Common myeloid progenitor, CD34-positive (primary cell): Measurements from ENCODE around the gene OLFM4.

ENCODE experiments used
- CTCF ChIA-PET: fragments of 350-600 bp; sonication (Branson Sonifier 250); formaldehyde crosslinking; loops from one replicate; lab custom pipeline; 2021; ENCODE audit warnings: antibody characterized with exemption; lab: Charles Lee
- POLR2A ChIA-PET: fragments of 350-600 bp; sonication (Branson Sonifier 250); formaldehyde crosslinking; loops from one replicate; lab custom pipeline; 2021; ENCODE audit warnings: antibody characterized with exemption; lab: Charles Lee
- DNase-seq, 3 donors: peaks; one replicate each; pipeline versions ENCODE4 v3.0.0 to v3.0.0-alpha.2; 2013
- H3K27ac ChIP-seq, 2 experiments: 1 replicate in 1 of 2; 2 replicates in 1 of 2; pipeline ENCODE4 v1.7.0; 2013; ENCODE audit warnings: inconsistent platforms in 2 of 2, low read length in 2 of 2, mild to moderate bottlenecking in 2 of 2, low read depth in 1 of 2, moderate library complexity in 1 of 2; ENCODE audit not compliant: severe bottlenecking in 2 of 2, insufficient read depth in 1 of 2, poor library complexity in 1 of 2
- H3K27me3 ChIP-seq, 5 experiments: replicated peaks in 2 of 5; 1 replicate in 3 of 5; 2 replicates in 2 of 5; pipeline versions ENCODE4 v1.6.1 to v1.7.0; 2013; ENCODE audit warnings: low read length in 4 of 5, mild to moderate bottlenecking in 2 of 5, moderate library complexity in 2 of 5, inconsistent platforms in 1 of 5; ENCODE audit not compliant: insufficient read depth in 5 of 5, control insufficient read depth in 4 of 5
- H3K36me3 ChIP-seq, 4 experiments: 1 replicate in 2 of 4; 2 replicates in 2 of 4; pipeline versions ENCODE4 v1.6.1 to v1.7.0; 2013; ENCODE audit warnings: low read length in 3 of 4, control low read depth in 1 of 4, mild to moderate bottlenecking in 1 of 4; ENCODE audit not compliant: control insufficient read depth in 4 of 4, insufficient read depth in 4 of 4
- H3K4me1 ChIP-seq, 4 experiments: 1 replicate in 3 of 4; 2 replicates in 1 of 4; pipeline versions ENCODE4 v1.6.1 to v1.7.1; 2013; ENCODE audit warnings: low read length in 3 of 4, mild to moderate bottlenecking in 3 of 4, control low read depth in 1 of 4, inconsistent platforms in 1 of 4, moderate library complexity in 1 of 4; ENCODE audit not compliant: control insufficient read depth in 4 of 4, insufficient read depth in 4 of 4; ENCODE audit errors: control extremely low read depth in 1 of 4
- H3K4me3 ChIP-seq, 7 experiments: 1 replicate in 4 of 7; 2 replicates in 3 of 7; pipeline versions ENCODE4 v1.5.1 to v1.7.0; 2013; ENCODE audit warnings: mild to moderate bottlenecking in 7 of 7, low read length in 6 of 7, moderate library complexity in 6 of 7, inconsistent platforms in 2 of 7, low read depth in 2 of 7, control low read depth in 1 of 7; ENCODE audit not compliant: insufficient read depth in 4 of 7, control insufficient read depth in 1 of 7; ENCODE audit errors: extremely low read depth in 1 of 7
- H3K9me3 ChIP-seq, 5 experiments: 1 replicate in 4 of 5; 2 replicates in 1 of 5; pipeline versions ENCODE4 v1.6.1 to v1.7.1; 2013; ENCODE audit warnings: low read length in 4 of 5, mild to moderate bottlenecking in 2 of 5, inconsistent platforms in 1 of 5, low read depth in 1 of 5, moderate library complexity in 1 of 5; ENCODE audit not compliant: control insufficient read depth in 4 of 5, insufficient read depth in 2 of 5; ENCODE audit errors: control extremely low read depth in 1 of 5
- WGBS: methylation state at CpG from one replicate; pipeline ENCODE4 v1.1.5; 2013; ENCODE audit not compliant: insufficient coverage; 5-methylcytosine and 5-hydroxymethylcytosine counted together

The OLFM4 gene

DNA sequence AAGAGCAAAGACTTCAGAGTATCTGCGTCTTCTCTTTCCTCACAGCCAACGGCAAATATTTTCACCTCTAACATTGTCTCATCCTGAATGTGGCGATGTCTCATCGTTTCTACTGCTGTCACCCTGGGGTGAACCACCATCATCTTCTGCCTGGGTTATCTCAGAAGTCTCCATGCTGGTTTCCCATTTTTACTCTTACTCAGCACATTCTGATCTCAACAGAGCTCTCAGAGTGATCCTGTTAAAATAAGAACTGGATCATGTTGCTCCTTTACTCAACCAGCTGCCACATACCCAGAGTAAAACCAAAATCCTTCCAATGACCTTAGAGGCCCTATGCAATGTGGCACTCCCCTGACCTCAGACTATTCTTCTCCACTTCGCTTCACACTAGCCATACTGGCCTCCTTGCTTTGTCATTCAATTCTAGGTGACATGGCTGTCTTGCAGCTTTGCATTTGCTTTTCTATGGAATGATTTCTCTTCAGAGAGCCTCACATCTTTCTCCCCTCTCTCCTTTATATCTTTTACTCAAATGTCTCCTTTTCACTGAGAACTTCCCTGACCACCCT lies 7.8 kb upstream of the OLFM4 start:
- ChIA-PET POLR2A (no interaction called here), CTCF (no interaction called here)
- H3K36me3 ChIP-seq = no peaks in the 10 kb centered on the region
- H3K9me3 ChIP-seq = no peaks in the 10 kb centered on the region
- H3K4me1 ChIP-seq = no peaks in the 10 kb centered on the region
- H3K27me3 ChIP-seq = no peaks in the 10 kb centered on the region
- H3K27ac ChIP-seq = no peak overlapping the region
- no peak for DNase-seq
- H3K4me3 ChIP-seq = no peak overlapping the region
- 87% methylated on average over 5 of the region's 5 CpGs for WGBS

DNA sequence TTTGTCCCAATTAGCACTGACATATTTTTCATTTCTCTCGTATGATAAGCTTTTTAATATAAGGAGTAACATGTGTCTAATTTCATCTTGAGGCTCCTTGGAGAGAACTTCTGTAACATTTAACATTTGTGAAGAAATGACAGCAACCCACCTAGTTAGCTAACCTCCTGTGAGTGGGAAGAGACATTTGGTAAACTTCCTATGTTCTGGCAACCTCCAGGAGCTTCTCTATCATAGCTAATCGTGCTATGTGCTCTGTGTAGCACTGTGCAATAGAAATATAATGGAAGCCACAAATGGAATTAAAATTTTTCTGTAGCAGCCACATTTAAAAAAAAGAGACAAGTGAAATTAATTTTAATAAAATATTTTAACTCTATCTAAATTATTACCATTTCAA lies 5.4 kb upstream of the OLFM4 start:
- no peaks in the 10 kb centered on the region for H3K27me3 ChIP-seq
- POLR2A ChIA-PET = no interaction called here
- H3K9me3 ChIP-seq = no peaks in the 10 kb centered on the region
- no peak overlapping the region for H3K4me3 ChIP-seq
- no peaks in the 10 kb centered on the region for H3K4me1 ChIP-seq
- DNase-seq = no peak
- no peak overlapping the region for H3K27ac ChIP-seq
- no CpG with 5 or more reads among the region's 2 CpGs for WGBS
- H3K36me3 ChIP-seq = no peaks in the 10 kb centered on the region
- CTCF ChIA-PET = no interaction called here

DNA sequence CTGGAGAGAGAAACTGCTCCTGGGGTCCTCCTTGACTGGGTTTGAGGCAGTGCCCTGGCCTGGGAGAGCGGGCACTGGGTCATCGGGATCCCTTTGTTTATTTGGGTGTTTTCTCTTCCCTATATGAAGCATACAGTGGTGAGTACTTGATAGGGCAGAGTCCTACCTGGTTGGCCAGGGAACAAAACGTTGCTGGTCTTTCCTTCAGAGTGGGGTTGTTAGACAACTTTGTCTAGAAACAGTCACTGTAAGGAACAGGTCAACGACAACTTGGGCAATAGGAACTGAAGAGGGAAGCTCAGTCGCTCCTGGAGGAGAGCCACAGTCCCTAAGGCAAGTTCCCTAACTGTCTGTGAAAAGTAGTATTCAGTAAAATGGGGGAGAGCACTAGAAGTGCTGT lies 550 bp upstream of the OLFM4 start:
- no peak for DNase-seq
- Histone ChIP-seq H3K36me3 (no peaks in the 10 kb centered on the region), H3K27ac (no peak overlapping the region), H3K4me3 (no peak overlapping the region), H3K4me1 (no peaks in the 10 kb centered on the region), H3K9me3 (no peaks in the 10 kb centered on the region), H3K27me3 (no peaks in the 10 kb centered on the region)
- POLR2A ChIA-PET = no interaction called here
- 100% methylated on average over 3 of the region's 5 CpGs for WGBS
- CTCF ChIA-PET = interaction anchor here (1.3 kb wide), 1 partner anchor 60 kb away, joined by 3 read pairs; no protein-coding TSS in a partner anchor

DNA sequence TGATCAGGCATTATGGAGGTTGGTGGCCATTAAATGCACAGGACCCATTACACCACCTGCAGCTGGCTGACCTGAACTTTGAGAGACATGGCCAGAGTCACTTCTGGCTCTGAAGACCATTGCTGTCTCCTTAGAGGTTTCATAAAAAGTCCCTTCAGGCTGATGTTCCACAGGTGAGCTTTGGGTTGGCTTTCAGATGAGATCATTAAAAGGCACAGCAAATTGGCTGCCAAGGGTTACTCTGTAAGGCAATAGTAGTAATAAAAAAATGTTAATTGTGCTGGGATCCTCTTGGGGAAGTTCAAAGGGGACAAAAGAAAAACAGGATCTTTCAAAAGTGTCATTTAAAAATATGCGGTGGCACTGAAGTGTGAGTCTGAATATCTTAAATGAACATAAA lies 4.2 kb downstream of the OLFM4 start:
- H3K4me1 ChIP-seq = no peaks in the 10 kb centered on the region
- no peak overlapping the region for H3K4me3 ChIP-seq
- H3K9me3 ChIP-seq = no peaks in the 10 kb centered on the region
- no peak for DNase-seq
- WGBS = no CpG with 5 or more reads among the region's 1 CpG
- CTCF ChIA-PET = no interaction called here
- H3K27ac ChIP-seq = no peak overlapping the region
- no peaks in the 10 kb centered on the region for H3K36me3 ChIP-seq
- no peaks in the 10 kb centered on the region for H3K27me3 ChIP-seq
- POLR2A ChIA-PET = no interaction called here

DNA sequence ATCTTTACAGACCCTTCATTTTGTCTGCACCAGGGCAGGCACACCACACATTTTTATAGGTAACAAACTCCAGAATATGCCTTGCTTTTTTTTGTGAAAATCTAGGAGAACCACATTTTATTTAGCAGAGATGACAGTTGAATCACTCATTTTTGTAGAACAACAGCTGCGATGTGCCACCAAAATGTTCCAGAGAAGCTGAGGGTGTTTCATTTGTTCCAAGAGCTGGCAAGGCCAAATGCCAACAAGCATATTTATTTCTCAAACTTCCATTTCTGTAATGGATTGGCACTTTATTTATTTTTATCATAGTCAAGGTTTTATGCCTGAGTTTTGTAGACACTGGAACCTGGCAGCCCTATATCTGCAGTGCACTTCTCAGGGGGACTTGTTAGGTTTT lies 10.4 kb downstream of the OLFM4 start:
- no CpG with 5 or more reads among the region's 1 CpG for WGBS
- ChIA-PET CTCF (no interaction called here), POLR2A (no interaction called here)
- no peaks in the 10 kb centered on the region for H3K27me3 ChIP-seq
- H3K9me3 ChIP-seq = no peaks in the 10 kb centered on the region
- H3K36me3 ChIP-seq = no peaks in the 10 kb centered on the region
- no peaks in the 10 kb centered on the region for H3K4me1 ChIP-seq
- no peak for DNase-seq
- no peak overlapping the region for H3K4me3 ChIP-seq
- no peak overlapping the region for H3K27ac ChIP-seq

DNA sequence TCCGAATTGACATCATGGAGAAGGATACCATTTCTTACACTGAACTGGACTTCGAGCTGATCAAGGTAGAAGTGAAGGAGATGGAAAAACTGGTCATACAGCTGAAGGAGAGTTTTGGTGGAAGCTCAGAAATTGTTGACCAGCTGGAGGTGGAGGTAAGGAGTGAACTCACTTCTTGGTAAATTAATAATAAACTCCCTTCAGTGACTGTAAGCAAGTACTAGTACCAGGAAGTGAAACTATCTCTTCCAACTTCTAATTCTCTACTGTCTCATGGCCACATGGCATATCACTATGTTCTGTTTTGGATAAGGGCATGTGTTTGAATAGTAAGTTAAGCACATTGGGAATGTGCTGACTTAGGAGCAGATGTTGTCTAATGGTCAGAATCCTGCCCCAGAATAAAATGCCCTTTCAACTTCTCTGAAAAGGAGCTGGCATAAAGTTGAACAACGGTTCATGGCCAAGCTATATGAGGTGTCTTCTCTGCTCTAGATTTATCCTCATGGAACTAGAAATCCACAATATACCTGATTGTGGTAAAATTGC lies 13.4 kb downstream of the OLFM4 start:
- no peaks in the 10 kb centered on the region for H3K9me3 ChIP-seq
- no peaks in the 10 kb centered on the region for H3K4me1 ChIP-seq
- peaks cover 0 to 1% (median 0%) of the 10 kb centered on the region in 5 experiments for H3K27me3 ChIP-seq
- WGBS = no CpG with 5 or more reads among the region's 3 CpGs
- no peaks in the 10 kb centered on the region for H3K36me3 ChIP-seq
- no peak overlapping the region for H3K27ac ChIP-seq
- CTCF ChIA-PET = no interaction called here
- POLR2A ChIA-PET = no interaction called here
- no peak overlapping the region for H3K4me3 ChIP-seq
- no peak for DNase-seq

DNA sequence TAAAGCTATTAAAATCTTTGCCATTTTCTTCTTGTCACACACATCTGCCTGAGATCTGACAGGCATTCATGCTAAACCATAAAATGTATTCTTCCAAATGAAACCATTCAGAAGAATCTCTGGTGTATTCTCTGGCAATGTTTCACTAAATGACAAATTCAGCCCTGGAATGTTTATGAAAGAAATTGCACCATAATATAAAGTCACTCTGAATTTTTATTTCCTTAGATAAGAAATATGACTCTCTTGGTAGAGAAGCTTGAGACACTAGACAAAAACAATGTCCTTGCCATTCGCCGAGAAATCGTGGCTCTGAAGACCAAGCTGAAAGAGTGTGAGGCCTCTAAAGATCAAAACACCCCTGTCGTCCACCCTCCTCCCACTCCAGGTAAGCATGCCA lies 14.3 kb downstream of the OLFM4 start:
- POLR2A ChIA-PET = no interaction called here
- no peak for DNase-seq
- H3K27me3 ChIP-seq = peaks cover 0 to 1% (median 0%) of the 10 kb centered on the region in 5 experiments
- no CpG with 5 or more reads among the region's 4 CpGs for WGBS
- no peak overlapping the region for H3K4me3 ChIP-seq
- H3K27ac ChIP-seq = no peak overlapping the region
- H3K36me3 ChIP-seq = no peaks in the 10 kb centered on the region
- CTCF ChIA-PET = no interaction called here
- H3K9me3 ChIP-seq = no peaks in the 10 kb centered on the region
- H3K4me1 ChIP-seq = no peaks in the 10 kb centered on the region
